PC-3 (cell line): Measurements from ENCODE around the gene DNMBP. TPM values are rescaled to one million over a fixed set of nuclear protein-coding genes. Genes with fewer than 3 reads are reported as not detected.

ENCODE experiments used
- ATAC-seq: fragments of 200-7000 bp; cut with Tn5 transposase; 2 replicates; pipeline ENCODE4 v1.9.1; 2020; ENCODE audit warnings: mild to moderate bottlenecking, moderate library complexity
- BruUV-seq: library from RNA; stranded (reverse); fragments of 400-500 nt; replicated peaks from 2 replicates; lab custom pipeline; 2021; lab: Mats Ljungman, UMichigan
- CTCF ChIA-PET: fragments of 300-600 bp; sonication (Branson Sonifier 250); formaldehyde crosslinking; loops from one replicate; lab custom pipeline; 2022; ENCODE audit warnings: antibody characterized with exemption; lab: Charles Lee
- POLR2A ChIA-PET: fragments of 300-600 bp; sonication (Branson Sonifier 250); formaldehyde crosslinking; loops from one replicate; lab custom pipeline; 2022; ENCODE audit warnings: antibody characterized with exemption; ENCODE audit not compliant: unreplicated experiment; lab: Charles Lee
- DNase-seq: peaks from one replicate; pipeline ENCODE4 v3.0.0-alpha.2; 2015
- H2AFZ ChIP-seq: fragments of 300-600 bp; sonication (generic); 2 replicates; pipeline ENCODE4 v1.6.0; 2016; ENCODE audit warnings: antibody characterized with exemption, low read length
- H3F3A ChIP-seq: fragments of 300-600 bp; sonication (generic); one replicate; pipeline ENCODE4 v1.6.0; 2017; ENCODE audit warnings: antibody characterized with exemption, low read length, control low read depth, mild to moderate bottlenecking; ENCODE audit not compliant: unreplicated experiment
- H3K27ac ChIP-seq: fragments of 300-600 bp; sonication (generic); 2 replicates; pipeline ENCODE4 v1.5.1; 2016; ENCODE audit warnings: mild to moderate bottlenecking, low read length
- H3K27me3 ChIP-seq: fragments of 300-600 bp; sonication (generic); 2 replicates; pipeline ENCODE4 v1.6.1; 2016; ENCODE audit warnings: low read length, mixed read lengths
- H3K36me3 ChIP-seq: fragments of 300-600 bp; sonication (generic); 2 replicates; pipeline ENCODE4 v1.6.1; 2016; ENCODE audit warnings: low read depth, mixed run types, low read length, mixed read lengths
- H3K4me1 ChIP-seq: fragments of 300-600 bp; sonication (generic); 2 replicates; pipeline ENCODE4 v1.5.1; 2016; ENCODE audit warnings: low read length; ENCODE audit not compliant: insufficient read depth
- H3K4me2 ChIP-seq: fragments of 300-600 bp; sonication (generic); 2 replicates; pipeline ENCODE4 v1.6.0; 2016; ENCODE audit warnings: low read length
- H3K4me3 ChIP-seq: fragments of 300-600 bp; sonication (generic); 2 replicates; pipeline ENCODE4 v1.5.1; 2016; ENCODE audit warnings: mild to moderate bottlenecking, low read length, mixed read lengths
- H3K79me2 ChIP-seq: fragments of 300-600 bp; sonication (generic); 2 replicates; pipeline ENCODE4 v1.6.1; 2017; ENCODE audit warnings: low read length, mixed read lengths
- H3K9ac ChIP-seq: fragments of 300-600 bp; sonication (generic); 2 replicates; pipeline ENCODE4 v1.6.0; 2016; ENCODE audit warnings: mild to moderate bottlenecking, low read length
- H3K9me2 ChIP-seq: fragments of 300-600 bp; sonication (generic); replicated peaks from 2 replicates; pipeline ENCODE4 v1.6.1; 2016; ENCODE audit warnings: mixed run types, low read length, mixed read lengths
- H3K9me3 ChIP-seq: fragments of 300-600 bp; sonication (generic); 2 replicates; pipeline ENCODE4 v1.6.1; 2016; ENCODE audit warnings: low read length, mixed read lengths
- H4K20me1 ChIP-seq: fragments of 300-600 bp; sonication (generic); 2 replicates; pipeline ENCODE4 v1.6.1; 2016; ENCODE audit warnings: low read length, mixed read lengths
- EZH2 ChIP-seq: fragments of 300-600 bp; sonication (generic); IDR thresholded peaks from one replicate; pipeline ENCODE4 v1.6.1; 2017; ENCODE audit warnings: antibody characterized with exemption, mild to moderate bottlenecking, low read length; ENCODE audit not compliant: unreplicated experiment
- EZH2phosphoT487 ChIP-seq: fragments of 300-600 bp; sonication (generic); IDR thresholded peaks from 2 replicates; pipeline ENCODE4 v1.6.1; 2018; ENCODE audit warnings: mild to moderate bottlenecking, antibody characterized with exemption, low read length, borderline replicate concordance
- intact Hi-C: fragments of 100-400 bp; cut with micrococcal nuclease; formaldehyde crosslinking; loops from 2 replicates; pipeline ENCODE4 v1.9.0; 2023
- total RNA-seq: library from RNA; depleted of rRNA; stranded (reverse); fragments of >200 nt; gene quantifications from 2 replicates; pipeline ENCODE4 v1.2.3, GENCODE V29; 2014
- TF ChIP-seq, protein P1 (sequence below): fragments of 300-600 bp; sonication (generic); conservative IDR thresholded peaks from 2 replicates; pipeline ENCODE4 v1.5.1; 2017; ENCODE audit warnings: antibody characterized with exemption, low read depth, mild to moderate bottlenecking, low read length

DNMBP gene
- total RNA-seq, 1 experiment from 2014 or later = 6.2 TPM

DNA sequence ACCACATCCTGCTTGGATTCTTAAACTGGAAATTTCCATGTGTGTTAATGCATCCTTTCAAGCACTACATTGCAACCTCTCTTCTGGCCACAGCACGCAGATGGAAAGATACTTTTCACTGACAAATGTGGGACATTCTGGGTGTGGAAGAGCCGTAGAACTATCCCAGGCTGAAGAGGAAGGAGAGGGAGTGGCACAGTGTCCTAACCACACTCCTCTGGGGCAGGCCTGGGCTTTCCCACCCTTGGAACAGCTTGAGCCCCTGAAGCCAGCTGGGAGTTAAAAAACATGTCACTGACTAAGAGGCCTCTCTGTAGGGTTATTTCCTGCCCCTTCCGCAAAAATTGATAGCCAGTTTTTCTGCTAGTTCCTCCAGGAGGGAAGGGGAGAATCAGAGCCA is 34.0 kb upstream of the DNMBP start:
- Histone ChIP-seq H3K27me3 (no peaks in the 10 kb centered on the region), H3K79me2 (no peaks in the 10 kb centered on the region), H3K27ac (no peak overlapping the region), H3K4me2 (no peak overlapping the region), H3K4me3 (no peak overlapping the region), H3F3A (no peaks in the 10 kb centered on the region), H3K9me2 (no peaks in the 10 kb centered on the region), H4K20me1 (no peaks in the 10 kb centered on the region), H3K4me1 (peaks cover 10% of the 10 kb centered on the region), H3K9ac (no peak overlapping the region), H2AFZ (no peak overlapping the region), H3K36me3 (no peaks in the 10 kb centered on the region), H3K9me3 (no peaks in the 10 kb centered on the region)
- ATAC-seq = no peak
- no peak for DNase-seq
- BruUV-seq = no TSS peak
- CTCF ChIA-PET = interaction anchor here (0.6 kb wide), 1 partner anchor 198 kb away, joined by 4 read pairs; no protein-coding TSS in a partner anchor
- intact Hi-C loops = no loop called here
- TF ChIP-seq, protein P1, sequence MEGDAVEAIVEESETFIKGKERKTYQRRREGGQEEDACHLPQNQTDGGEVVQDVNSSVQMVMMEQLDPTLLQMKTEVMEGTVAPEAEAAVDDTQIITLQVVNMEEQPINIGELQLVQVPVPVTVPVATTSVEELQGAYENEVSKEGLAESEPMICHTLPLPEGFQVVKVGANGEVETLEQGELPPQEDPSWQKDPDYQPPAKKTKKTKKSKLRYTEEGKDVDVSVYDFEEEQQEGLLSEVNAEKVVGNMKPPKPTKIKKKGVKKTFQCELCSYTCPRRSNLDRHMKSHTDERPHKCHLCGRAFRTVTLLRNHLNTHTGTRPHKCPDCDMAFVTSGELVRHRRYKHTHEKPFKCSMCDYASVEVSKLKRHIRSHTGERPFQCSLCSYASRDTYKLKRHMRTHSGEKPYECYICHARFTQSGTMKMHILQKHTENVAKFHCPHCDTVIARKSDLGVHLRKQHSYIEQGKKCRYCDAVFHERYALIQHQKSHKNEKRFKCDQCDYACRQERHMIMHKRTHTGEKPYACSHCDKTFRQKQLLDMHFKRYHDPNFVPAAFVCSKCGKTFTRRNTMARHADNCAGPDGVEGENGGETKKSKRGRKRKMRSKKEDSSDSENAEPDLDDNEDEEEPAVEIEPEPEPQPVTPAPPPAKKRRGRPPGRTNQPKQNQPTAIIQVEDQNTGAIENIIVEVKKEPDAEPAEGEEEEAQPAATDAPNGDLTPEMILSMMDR = no peak
- TF ChIP-seq EZH2 (no peak), EZH2phosphoT487 (no peak)
- POLR2A ChIA-PET = interaction anchor here (0.6 kb wide), 1 partner anchor 57 kb away, joined by 14 read pairs; no protein-coding TSS in a partner anchor

DNA sequence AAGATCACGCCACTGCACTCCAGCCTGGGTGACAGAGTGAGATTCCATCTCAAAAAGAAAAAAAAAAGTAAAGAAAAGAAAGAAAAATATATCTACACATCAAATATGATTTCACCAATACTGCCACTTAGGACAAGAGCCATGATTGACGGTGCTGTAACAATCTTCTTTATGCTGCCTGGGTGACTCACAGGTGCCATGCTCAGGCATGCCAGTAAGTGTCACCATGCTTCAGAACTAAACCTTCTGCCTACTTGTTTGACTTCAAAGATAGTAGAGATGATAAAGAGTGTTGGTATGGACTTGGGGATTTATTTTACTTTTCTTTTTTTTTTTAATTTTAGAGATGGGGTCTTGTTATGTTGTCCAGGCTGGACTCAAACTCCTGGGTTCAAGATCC is 33.6 kb upstream of the DNMBP start:
- no peak overlapping the region for H3K27ac ChIP-seq
- no peak overlapping the region for H3K4me2 ChIP-seq
- ChIA-PET POLR2A (interaction anchor here (0.6 kb wide), 1 partner anchor 129 kb away, joined by 3 read pairs; no protein-coding TSS in a partner anchor), CTCF (no interaction called here)
- BruUV-seq = no TSS peak
- no peaks in the 10 kb centered on the region for H4K20me1 ChIP-seq
- no peaks in the 10 kb centered on the region for H3K36me3 ChIP-seq
- no peaks in the 10 kb centered on the region for H3K9me2 ChIP-seq
- peaks cover 14% of the 10 kb centered on the region for H3K4me1 ChIP-seq
- ATAC-seq (peak; percentile 41), DNase-seq (peak; percentile 57)
- no peak overlapping the region for H3K4me3 ChIP-seq
- H3K9me3 ChIP-seq = no peaks in the 10 kb centered on the region
- H3K27me3 ChIP-seq = no peaks in the 10 kb centered on the region
- H3K79me2 ChIP-seq = no peaks in the 10 kb centered on the region
- no peaks in the 10 kb centered on the region for H3F3A ChIP-seq
- H2AFZ ChIP-seq = no peak overlapping the region
- H3K9ac ChIP-seq = no peak overlapping the region
- TF ChIP-seq EZH2 (no peak), EZH2phosphoT487 (no peak)
- TF ChIP-seq, protein P1 = peak; percentile 22; the same call in 1 of the 2 replicates
- intact Hi-C loops = no loop called here

DNA sequence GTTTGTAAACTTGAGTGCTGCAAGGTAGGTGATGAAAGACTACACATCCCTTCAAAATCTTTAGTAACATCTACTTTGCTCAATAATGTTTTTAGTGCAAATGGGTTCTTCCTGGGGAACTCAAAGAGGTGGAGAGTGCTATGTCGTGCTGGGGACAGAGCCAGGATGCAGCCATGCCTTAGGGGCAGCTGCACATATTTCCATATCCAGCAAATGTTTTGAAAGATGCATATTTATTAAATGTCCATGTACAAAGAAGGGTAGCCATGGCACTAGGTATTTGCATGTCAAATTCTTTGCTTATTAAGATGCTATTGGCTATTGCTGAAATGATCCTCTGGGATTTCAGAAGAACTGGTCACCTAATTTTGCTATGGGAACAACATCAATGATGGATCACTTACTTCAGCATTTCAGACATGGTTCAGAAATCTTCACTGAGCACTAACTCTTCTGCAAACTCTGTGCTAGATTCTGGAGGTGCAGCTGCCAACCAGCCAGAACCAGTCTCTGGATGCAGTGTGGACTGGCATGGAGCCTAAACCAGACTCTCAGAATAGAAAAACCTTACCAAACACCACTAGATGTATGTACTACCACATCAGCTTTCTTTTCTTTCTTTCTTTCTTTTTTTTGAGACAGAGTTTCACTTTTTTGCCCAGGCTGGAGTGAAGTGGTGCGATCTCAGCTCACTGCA is 31.7 kb upstream of the DNMBP start:
- BruUV-seq = no TSS peak
- ATAC-seq (no peak), DNase-seq (no peak)
- Histone ChIP-seq H3F3A (no peaks in the 10 kb centered on the region), H3K9me2 (no peaks in the 10 kb centered on the region), H3K27me3 (no peaks in the 10 kb centered on the region), H3K9ac (no peak overlapping the region), H2AFZ (no peak overlapping the region), H3K4me1 (peaks cover 18% of the 10 kb centered on the region), H3K27ac (no peak overlapping the region), H3K36me3 (no peaks in the 10 kb centered on the region), H4K20me1 (no peaks in the 10 kb centered on the region), H3K4me2 (no peak overlapping the region), H3K4me3 (no peak overlapping the region), H3K79me2 (no peaks in the 10 kb centered on the region), H3K9me3 (no peaks in the 10 kb centered on the region)
- intact Hi-C loops = no loop called here
- no peak for TF ChIP-seq EZH2
- no peak for TF ChIP-seq EZH2phosphoT487
- TF ChIP-seq, protein P1 = no peak
- ChIA-PET CTCF (no interaction called here), POLR2A (no interaction called here)
